Liver (tissue), 9 donors: ENCODE results near the gene EXD3. TPM values are rescaled to one million over a fixed set of nuclear protein-coding genes. Genes with fewer than 3 reads are reported as not detected.

ENCODE experiments used
- DNase-seq: peaks from one replicate; pipeline ENCODE4 v3.0.0-alpha.2; 2017; ENCODE audit warnings: low spot score
- H3K27ac ChIP-seq, 2 donors: one replicate each; pipeline ENCODE4 v1.7.0; 2013; ENCODE audit warnings: inconsistent platforms in 2 of 2, low read length in 2 of 2, control low read depth in 1 of 2, low read depth in 1 of 2, mild to moderate bottlenecking in 1 of 2
- H3K27me3 ChIP-seq, 4 donors: one replicate each; pipeline versions ENCODE4 v1.6.1 to v1.7.0; 2013; ENCODE audit warnings: low read length in 3 of 4, inconsistent platforms in 1 of 4, mild to moderate bottlenecking in 1 of 4, moderate library complexity in 1 of 4; ENCODE audit not compliant: control insufficient read depth in 4 of 4, insufficient read depth in 4 of 4
- H3K36me3 ChIP-seq, 4 donors: one replicate each; pipeline versions ENCODE4 v1.6.1 to v1.7.0; 2013; ENCODE audit warnings: low read length in 3 of 4, mild to moderate bottlenecking in 3 of 4, low read depth in 1 of 4, moderate library complexity in 1 of 4; ENCODE audit not compliant: control insufficient read depth in 4 of 4, insufficient read depth in 3 of 4
- H3K4me1 ChIP-seq, 4 donors: one replicate each; pipeline versions ENCODE4 v1.6.1 to v1.7.0; 2013; ENCODE audit warnings: low read length in 3 of 4, mild to moderate bottlenecking in 3 of 4, moderate library complexity in 1 of 4; ENCODE audit not compliant: control insufficient read depth in 4 of 4, insufficient read depth in 4 of 4
- H3K4me3 ChIP-seq, 3 donors: one replicate each; pipeline versions ENCODE4 v1.6.1 to v1.7.0; 2013; ENCODE audit warnings: low read length in 3 of 3, control low read depth in 1 of 3, low read depth in 1 of 3, mild to moderate bottlenecking in 1 of 3
- H3K9ac ChIP-seq, 2 donors: one replicate each; pipeline ENCODE4 v1.7.0; 2013; ENCODE audit warnings: low read length in 2 of 2, mild to moderate bottlenecking in 2 of 2, moderate library complexity in 2 of 2, control low read depth in 1 of 2, low read depth in 1 of 2
- H3K9me3 ChIP-seq, 4 donors: one replicate each; pipeline versions ENCODE4 v1.6.1 to v1.7.0; 2013; ENCODE audit warnings: low read length in 3 of 4; ENCODE audit not compliant: control insufficient read depth in 4 of 4
- EGR1 ChIP-seq, 2 donors: IDR thresholded peaks; 2 replicates each; pipeline ENCODE4 v1.6.1; 2016 to 2018; ENCODE audit warnings: antibody characterized with exemption in 2 of 2, low read depth in 2 of 2
- FOXA1 ChIP-seq: IDR thresholded peaks from 2 replicates; pipeline ENCODE4 v1.6.1; 2016; ENCODE audit warnings: antibody characterized with exemption
- FOXA2 ChIP-seq: IDR thresholded peaks from 2 replicates; pipeline ENCODE4 v1.6.1; 2016; ENCODE audit warnings: antibody characterized with exemption
- GABPA ChIP-seq, 2 donors: IDR thresholded peaks in 1 of 2; conservative IDR thresholded peaks in 1 of 2; 2 replicates each; pipeline ENCODE4 v1.6.1; 2016; ENCODE audit warnings: antibody characterized with exemption in 2 of 2, mild to moderate bottlenecking in 1 of 2, moderate library complexity in 1 of 2
- HNF4A ChIP-seq, 2 donors: conservative IDR thresholded peaks; 2 replicates each; pipeline ENCODE4 v1.6.1; 2016; ENCODE audit warnings: antibody characterized with exemption in 2 of 2, mild to moderate bottlenecking in 2 of 2
- HNF4G ChIP-seq: IDR thresholded peaks from 2 replicates; pipeline ENCODE4 v1.6.1; 2016; ENCODE audit warnings: antibody characterized with exemption
- JUND ChIP-seq, 2 donors: IDR thresholded peaks; 2 replicates each; pipeline ENCODE4 v1.6.1; 2016; ENCODE audit warnings: antibody characterized with exemption in 2 of 2
- NR2F2 ChIP-seq: IDR thresholded peaks from 2 replicates; pipeline ENCODE4 v1.6.1; 2016; ENCODE audit warnings: antibody characterized with exemption
- RAD21 ChIP-seq, 2 donors: IDR thresholded peaks; 2 replicates each; pipeline ENCODE4 v1.6.1; 2016; ENCODE audit warnings: antibody characterized with exemption in 2 of 2, mild to moderate bottlenecking in 2 of 2
- REST ChIP-seq: IDR thresholded peaks from 2 replicates; pipeline ENCODE4 v1.6.1; 2016; ENCODE audit warnings: antibody characterized with exemption, mild to moderate bottlenecking
- RXRA ChIP-seq, 2 donors: IDR thresholded peaks; 2 replicates each; pipeline ENCODE4 v1.6.1; 2017 to 2018; ENCODE audit warnings: antibody characterized with exemption in 2 of 2, mild to moderate bottlenecking in 1 of 2
- SP1 ChIP-seq: IDR thresholded peaks from 2 replicates; pipeline ENCODE4 v1.6.1; 2018; ENCODE audit warnings: antibody characterized with exemption, mild to moderate bottlenecking
- TAF1 ChIP-seq: conservative IDR thresholded peaks from 2 replicates; pipeline ENCODE4 v1.6.1; 2016; ENCODE audit warnings: antibody characterized with exemption, mild to moderate bottlenecking
- YY1 ChIP-seq: IDR thresholded peaks from 2 replicates; pipeline ENCODE4 v1.6.1; 2016; ENCODE audit warnings: antibody characterized with exemption, mild to moderate bottlenecking
- ZBTB33 ChIP-seq: IDR thresholded peaks from 2 replicates; pipeline ENCODE4 v1.6.1; 2016; ENCODE audit warnings: antibody characterized with exemption
- WGBS: extraction: QIAGEN DNeasy Blood & Tissue Kit; methylation state at CpG from one replicate; pipeline ENCODE4 v1.1.7; 2013; 5-methylcytosine and 5-hydroxymethylcytosine counted together
- polyA plus RNA-seq, 2 donors: library from polyadenylated mRNA; stranded (reverse) in 1 of 2; unstranded in 1 of 2; fragments of 200-250 nt in 1 of 2; fragments of >200 nt in 1 of 2; fragmentation: Nextera tagmentation in 1 of 2; extraction: Ambion mirVana in 1 of 2; gene quantifications; one replicate each; pipeline versions ENCODE4 v1.2.1 to v1.2.3, GENCODE V29; 2013 to 2015
- total RNA-seq, 2 donors: library from RNA; depleted of rRNA; stranded (reverse); fragments of >200 nt; gene quantifications; one replicate each; pipeline ENCODE4 v1.2.3, GENCODE V29; 2014
- TF ChIP-seq, protein P1 (sequence below): fragments of 150-350 bp; IDR thresholded peaks from 2 replicates; pipeline ENCODE4 v1.5.1; 2017; ENCODE audit warnings: improper control_type of control experiment, low read depth, low read length; ENCODE audit not compliant: missing input control
- donor health status: healthy.
- donor health status: healthy.
- donor health status: healthy.
- donor health status: healthy.
- donor health status: healthy.

Gene EXD3
- total and polyA plus RNA-seq, 4 donors: 2.5 to 6.7 (median 3.7) TPM

- no peak for TF ChIP-seq ZBTB33
These were observed 42.9 kb upstream of the EXD3 start (continued) for GRCh38 chr9:137465720-137466388.

- Histone ChIP-seq H3K4me3 (no peak overlapping the region), H3K27me3 (no peaks in the 10 kb centered on the region), H3K9me3 (no peaks in the 10 kb centered on the region), H3K4me1 (no peaks in the 10 kb centered on the region), H3K36me3 (peaks cover 0 to 6% (median 0%) of the 10 kb centered on the region in 4 donors), H3K9ac (no peak overlapping the region), H3K27ac (no peak overlapping the region)
- no peak for DNase-seq
- no peak for TF ChIP-seq HNF4G
- no peak for TF ChIP-seq HNF4A (conservative IDR thresholded peaks at IDR 0.05)
- no peak for TF ChIP-seq SP1
- no peak for TF ChIP-seq FOXA1
- TF ChIP-seq YY1: no peak
- TF ChIP-seq NR2F2: no peak
- no peak for TF ChIP-seq ZBTB33
- no peak for TF ChIP-seq FOXA2
- TF ChIP-seq TAF1: no peak
- TF ChIP-seq EGR1 (IDR thresholded peaks at IDR 0.05; ENCODE audit: low read depth in 2 of 2): no peak
- 96% methylated on average over 23 of the region's 23 CpGs for WGBS
These were observed 42.2 kb upstream of the EXD3 start for GRCh38 chr9:137465000-137465719.

DNA sequence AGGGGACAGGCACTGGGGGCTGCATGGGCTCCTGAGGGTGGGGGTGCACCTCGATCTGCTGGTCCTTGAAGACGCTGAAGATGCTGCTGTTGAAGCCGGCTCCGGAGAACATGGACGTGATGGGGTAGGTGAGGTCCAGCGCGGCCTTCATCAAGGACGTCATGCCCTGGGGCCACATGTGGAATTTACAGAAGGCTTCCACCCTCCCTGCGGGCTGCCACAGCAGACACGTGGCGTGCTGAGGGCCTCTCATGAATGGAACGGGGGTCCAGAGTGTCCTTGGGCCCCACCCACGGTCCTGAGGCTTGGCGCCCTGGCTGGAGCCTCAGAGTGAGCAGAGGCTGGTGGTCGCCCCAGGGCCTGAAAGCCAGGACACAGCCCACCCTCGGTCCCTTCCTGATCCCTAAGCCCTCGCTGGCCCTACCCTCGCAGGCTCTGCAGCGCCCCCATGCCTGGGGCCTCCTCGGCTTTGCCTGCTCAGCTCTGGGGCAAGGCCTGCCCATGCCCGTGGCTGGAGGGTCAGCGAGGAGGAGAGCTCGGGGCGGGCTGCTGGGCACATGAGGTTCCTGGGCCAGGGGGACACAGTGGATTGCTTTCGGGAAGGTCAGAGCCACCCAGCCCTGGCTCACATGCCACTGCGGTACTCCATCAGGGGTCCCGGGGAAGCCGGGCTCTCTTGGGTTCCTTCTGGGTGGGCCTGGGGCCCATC lies 41.5 kb upstream of the EXD3 start:
- no peak for DNase-seq
- peaks cover 0 to 4% (median under 1%) of the 10 kb centered on the region in 4 donors for H3K4me1 ChIP-seq
- H3K27me3 ChIP-seq: no peaks in the 10 kb centered on the region
- H3K27ac ChIP-seq: no peak overlapping the region
- H3K36me3 ChIP-seq: peaks cover 0 to 6% (median 0%) of the 10 kb centered on the region in 4 donors
- H3K9ac ChIP-seq: no peak overlapping the region
- WGBS: 96% methylated on average over 28 of the region's 28 CpGs
- no peaks in the 10 kb centered on the region for H3K9me3 ChIP-seq
- H3K4me3 ChIP-seq: no peak overlapping the region
- TF ChIP-seq YY1 (no peak), RXRA (IDR thresholded peaks at IDR 0.05) (no peak), GABPA (IDR thresholded peaks at IDR 0.05 in 1 of 2, conservative IDR thresholded peaks at IDR 0.05 in 1 of 2) (no peak), HNF4G (no peak), JUND (IDR thresholded peaks at IDR 0.05) (no peak), FOXA2 (no peak), REST (no peak), FOXA1 (no peak), RAD21 (IDR thresholded peaks at IDR 0.05) (no peak), ZBTB33 (no peak)
- TF ChIP-seq, protein P1, sequence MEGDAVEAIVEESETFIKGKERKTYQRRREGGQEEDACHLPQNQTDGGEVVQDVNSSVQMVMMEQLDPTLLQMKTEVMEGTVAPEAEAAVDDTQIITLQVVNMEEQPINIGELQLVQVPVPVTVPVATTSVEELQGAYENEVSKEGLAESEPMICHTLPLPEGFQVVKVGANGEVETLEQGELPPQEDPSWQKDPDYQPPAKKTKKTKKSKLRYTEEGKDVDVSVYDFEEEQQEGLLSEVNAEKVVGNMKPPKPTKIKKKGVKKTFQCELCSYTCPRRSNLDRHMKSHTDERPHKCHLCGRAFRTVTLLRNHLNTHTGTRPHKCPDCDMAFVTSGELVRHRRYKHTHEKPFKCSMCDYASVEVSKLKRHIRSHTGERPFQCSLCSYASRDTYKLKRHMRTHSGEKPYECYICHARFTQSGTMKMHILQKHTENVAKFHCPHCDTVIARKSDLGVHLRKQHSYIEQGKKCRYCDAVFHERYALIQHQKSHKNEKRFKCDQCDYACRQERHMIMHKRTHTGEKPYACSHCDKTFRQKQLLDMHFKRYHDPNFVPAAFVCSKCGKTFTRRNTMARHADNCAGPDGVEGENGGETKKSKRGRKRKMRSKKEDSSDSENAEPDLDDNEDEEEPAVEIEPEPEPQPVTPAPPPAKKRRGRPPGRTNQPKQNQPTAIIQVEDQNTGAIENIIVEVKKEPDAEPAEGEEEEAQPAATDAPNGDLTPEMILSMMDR: no peak
